GM19467 (cell line): Measurements from ENCODE around the gene MCF2L.
A peak's percentile ranks its signal among the peaks of the same experiment; 100 is the strongest.

Experiments
- ATAC-seq: cut with Tn5 transposase; IDR thresholded peaks from one replicate; pipeline ENCODE4 v1.9.1; 2021; ENCODE audit warnings: mild to moderate bottlenecking, moderate library complexity; ENCODE audit not compliant: unreplicated experiment

Gene MCF2L

DNA sequence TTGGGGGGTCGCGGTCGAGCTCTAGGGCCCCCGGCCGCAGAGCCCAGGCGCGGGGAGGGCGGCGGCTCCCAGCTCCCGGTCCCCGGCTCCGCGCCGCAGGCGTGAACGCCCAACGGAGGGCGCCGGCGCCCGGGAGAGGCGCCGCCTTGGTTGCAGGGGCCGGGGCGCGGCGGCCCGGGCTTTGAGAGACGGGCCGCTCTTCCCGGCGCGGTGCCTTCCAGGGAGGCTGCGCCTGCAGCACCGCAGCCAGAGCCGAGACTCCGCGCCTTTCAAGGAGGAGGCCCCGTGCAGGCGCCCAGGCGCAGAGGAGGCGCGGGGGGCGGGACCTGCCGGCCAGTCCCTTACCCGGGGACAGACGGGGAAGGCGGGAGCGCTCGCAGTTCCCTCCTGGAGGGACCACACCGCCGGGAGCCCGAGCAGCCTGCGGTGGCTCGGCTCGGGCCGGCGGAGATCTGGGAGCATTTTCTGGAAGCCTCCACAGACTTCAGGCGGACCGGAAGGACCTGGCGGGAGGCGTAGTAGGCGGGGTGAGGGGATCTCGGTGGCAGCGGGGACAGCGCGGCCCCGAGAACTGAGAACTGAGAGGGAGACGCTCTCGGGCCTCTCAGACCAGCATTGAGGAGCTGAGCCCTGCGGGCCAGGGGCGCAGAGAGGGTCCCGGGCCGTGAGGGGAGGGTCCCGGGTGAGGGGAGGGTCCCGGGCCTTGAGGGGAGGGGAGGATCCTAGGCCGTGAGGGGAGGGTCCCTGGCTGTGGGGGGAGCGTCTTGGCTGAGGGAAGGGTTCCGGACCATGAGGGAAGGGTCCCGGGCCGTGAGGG, 25.5 kb upstream of the MCF2L start:
- peak; percentile 41 for ATAC-seq

DNA sequence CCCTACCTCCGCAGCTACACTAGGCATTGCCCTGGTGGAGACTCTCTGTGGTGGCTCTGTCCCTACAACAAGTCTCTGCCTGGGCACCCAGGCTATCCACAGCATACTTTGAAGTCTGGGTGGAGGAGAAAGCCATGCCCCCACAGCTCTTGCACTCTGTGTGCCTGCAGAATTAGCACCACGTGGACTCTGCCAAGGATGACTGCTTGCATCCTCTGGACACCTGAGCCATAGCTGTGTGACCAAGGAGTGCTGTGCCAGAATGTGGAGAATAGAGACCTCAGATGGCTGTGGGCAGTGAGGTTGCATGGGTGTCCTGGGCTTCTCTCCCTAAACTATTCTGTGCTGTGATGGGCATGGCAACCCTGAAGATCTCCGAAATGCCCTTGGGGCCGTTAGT, 21.2 kb upstream of the MCF2L start:
- no peak for ATAC-seq

DNA sequence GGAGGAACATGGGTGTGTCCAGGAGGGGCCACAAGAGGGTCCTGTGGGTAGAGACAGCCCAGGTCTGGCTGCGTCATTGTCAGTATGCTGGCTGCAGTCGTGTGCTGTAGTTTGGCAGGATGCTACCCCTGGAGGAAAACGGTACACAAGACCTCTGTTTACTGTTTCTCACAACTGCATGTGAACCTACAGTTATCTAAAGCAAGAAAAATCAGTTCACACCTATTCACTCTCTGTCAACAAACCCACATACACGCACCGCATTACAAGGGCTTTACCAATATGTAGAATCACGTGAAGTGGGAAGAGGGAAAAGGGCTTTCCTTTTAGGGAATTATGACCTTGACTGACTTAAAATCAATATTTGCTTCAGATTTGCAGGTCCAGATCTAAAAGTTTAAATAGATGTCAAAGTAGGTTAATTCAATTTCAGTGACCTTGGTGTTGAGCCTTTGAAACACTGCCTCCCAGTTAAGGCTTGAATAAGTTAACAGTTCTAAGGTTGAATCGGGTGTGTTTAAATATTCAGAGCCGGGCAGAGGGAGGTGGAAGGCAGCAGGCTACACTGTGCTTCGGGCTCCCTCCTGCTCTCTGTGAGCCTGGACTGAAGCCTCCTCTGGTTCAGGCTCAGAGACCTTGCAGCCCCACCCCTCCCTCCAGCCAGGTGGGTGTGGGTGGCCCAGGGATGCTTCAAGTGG, 17.2 kb upstream of the MCF2L start:
- no peak for ATAC-seq

DNA sequence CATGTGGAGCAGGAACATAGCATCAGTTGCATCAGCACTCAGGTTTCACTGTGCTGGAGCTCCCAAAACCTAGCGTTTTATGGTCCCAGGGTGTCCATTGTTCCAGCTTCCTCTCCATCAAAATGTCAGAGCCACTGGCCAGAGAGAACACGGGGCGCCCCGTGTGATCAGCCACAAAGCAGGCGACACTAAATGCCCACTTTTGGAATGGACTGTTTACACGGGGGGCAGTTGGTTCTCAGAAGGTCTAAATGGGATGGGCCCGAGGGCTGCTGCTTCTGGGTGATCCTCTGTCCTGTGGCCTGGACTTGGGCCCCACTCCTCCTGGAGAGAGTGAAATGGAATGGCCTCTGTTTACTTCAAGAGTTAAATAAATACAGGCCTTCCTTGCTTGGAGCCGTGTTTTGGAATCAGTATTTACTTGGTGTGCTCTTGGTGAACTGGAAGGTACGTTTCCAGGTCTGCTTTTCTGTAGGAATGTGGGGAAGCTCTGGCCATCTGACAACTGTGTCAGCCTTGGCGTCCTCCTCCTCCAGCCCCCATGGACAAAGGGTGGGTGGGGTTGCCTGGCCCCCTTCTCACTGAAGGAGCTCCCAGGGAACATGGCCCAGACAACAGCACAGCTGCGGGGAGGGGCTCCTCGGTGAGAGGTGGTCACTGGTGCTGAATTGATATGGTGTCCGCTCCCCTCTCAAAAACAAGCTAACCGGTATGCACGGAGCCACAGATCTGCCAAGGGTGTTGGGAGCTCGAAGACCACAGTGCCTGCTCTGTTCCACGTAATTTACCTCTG, 16.1 kb upstream of the MCF2L start:
- no peak for ATAC-seq

DNA sequence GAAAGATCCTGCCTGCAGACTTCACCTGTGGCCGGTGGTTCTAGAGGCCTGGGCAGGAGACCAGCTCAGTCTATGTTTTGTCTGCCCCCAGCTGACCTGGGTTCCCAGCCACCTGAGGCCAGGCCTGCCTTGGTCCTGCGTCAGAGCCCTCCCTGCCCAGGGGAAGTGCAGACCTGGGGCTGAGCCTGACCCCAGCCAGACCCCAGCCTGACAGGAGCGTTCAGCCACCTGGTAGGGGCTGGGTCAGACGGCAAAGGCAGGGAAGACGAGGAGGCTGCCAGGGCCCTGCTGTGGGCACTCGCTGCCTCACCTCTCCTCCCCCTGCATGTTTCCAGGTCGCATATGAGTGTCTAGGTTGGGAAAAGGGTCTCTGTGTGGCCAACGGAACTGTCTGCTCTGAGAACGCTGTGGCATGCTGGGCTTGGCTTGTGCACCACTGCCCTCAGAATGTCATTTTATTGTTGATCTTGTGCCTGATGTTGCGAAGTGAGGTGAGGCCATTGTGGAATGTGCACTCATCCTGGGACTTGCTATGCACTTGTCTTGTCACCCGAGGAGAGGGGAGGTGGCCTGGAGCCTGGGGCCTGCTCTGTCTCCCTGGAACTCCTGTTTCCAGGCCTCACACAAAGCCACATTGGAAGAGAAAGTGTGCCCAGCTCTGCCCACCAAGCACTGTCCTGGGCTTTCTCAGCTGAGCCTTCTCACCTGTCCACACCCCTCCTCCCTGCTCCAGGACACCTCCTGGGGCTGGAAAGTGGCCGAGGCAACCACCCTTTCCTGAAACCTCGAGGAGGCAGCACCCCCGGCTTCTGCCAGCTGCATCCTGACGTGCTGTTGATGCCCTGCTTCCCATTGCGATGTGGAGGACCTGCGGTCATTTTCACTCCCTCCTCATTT, 15.2 kb upstream of the MCF2L start:
- no peak for ATAC-seq

DNA sequence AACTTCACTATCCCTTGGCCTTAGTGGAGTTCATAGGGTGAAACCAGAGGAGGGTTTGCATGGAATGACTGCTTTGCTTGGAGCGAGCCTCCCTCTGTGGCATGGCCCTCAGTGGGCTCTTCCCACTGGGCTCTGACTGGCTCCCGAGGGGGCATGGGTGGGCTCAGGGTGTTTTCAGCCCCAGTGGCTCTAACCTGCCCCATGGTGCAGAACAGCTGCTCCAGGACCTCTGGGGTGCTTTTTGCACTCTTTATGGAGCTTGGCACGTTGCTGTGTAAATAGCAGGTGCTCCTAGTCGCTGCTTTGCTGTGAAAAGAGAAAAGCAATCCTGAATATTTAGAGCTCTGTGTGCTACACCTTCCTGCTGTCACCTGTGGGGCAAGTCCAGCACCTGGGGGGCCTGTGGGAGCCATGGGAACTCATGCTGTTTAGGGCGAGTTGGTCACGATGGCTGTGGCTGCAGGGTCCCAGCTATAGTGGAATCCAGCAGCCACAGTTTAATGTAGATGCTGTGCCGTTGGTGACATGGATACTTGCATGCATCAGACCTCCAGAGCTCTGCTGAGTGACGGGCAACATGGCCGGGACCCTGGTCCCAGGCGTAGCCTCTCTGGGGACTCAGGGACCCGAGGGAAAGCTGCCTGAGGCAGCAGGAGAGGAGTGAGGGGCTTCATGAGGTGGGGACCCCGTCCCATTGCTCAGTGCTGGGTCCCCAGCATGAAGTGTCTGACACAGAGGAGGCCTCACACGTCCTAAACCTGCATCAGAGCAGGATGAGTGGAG, 14.3 kb upstream of the MCF2L start:
- no peak for ATAC-seq

DNA sequence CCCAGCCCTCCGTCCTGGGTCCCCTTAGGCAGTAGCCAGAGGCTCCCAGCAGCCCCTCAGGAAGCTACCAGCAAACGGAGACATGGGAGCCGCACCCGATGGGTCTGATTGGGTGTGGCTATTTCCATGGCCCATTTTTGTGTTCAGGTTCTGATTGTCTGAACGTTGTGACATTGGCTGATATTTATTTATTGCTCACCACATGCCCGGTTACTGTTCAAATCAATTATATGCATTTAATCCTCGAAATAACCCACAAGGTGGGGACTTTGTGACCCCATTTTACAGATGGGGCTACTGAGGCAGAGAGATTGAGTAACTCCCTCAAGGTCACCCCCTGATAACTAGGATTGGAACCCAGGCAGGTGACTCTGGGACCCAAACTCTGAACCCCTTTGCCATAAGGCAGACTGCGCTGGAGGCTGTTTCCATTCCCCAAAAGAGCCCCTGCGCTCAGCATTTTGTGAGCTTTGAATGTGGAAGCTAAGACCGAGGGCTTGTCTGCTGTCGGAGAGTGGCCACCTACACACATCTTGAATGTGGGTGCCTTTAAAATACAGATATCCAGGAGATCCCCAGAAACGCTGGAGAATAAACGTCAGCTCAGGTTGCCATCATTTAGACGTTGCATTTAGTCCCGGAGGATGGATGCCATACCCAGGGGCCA, 13.6 kb upstream of the MCF2L start:
- ATAC-seq = no peak

DNA sequence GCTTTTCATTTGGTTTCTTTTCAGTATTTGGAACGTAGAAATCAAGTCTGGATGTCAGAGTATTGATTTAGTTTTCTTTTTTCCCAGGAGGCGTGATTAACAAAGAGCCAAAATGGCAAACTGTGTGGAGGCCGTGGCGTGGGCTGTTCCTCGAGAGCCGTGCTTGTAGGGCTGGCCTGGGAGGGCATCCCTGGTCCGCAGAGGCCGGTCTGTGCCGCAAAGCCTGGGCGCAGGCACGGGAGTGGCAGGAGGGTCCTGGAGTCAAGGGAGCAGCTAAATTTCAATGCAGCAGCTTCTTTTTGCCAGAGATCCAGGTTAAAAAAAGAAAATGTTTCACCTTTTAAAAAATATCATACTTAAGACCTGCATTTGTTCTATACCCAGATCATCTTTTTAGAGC, 13.1 kb upstream of the MCF2L start:
- ATAC-seq = no peak

DNA sequence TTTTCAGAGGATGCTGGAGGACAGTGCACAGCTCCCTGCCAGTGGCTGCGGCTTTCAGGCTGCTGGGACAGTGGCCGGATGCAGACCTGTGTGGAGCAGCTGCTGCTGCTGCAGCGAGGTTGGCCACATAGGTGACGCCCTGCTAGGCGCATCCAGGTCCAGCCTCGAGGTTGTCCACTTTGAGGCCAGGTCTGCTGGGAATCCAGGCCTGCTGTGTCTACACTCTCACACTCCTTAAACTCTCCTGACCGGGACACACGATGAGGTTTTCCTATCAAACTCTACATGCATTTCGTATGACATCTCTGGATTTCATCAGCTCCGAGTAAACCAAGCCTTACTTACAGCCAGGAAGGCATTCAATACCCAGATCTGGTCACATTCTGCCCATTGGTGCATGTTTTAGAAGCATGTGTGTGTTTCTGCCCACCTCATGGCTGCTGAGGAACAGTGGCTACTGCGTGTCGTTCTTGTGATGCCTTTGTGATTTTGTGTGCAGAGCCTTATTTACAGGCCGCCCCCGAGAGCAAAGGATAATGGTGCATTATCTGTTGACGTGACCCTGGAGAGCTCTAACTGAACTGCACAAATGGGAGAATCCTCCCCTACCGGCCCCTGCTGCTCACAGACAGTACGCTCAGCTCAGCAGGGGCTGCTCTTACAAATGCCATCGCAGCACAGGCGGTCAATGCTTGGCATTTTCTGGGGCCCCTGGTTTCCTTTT, 12.3 kb upstream of the MCF2L start:
- no peak for ATAC-seq

DNA sequence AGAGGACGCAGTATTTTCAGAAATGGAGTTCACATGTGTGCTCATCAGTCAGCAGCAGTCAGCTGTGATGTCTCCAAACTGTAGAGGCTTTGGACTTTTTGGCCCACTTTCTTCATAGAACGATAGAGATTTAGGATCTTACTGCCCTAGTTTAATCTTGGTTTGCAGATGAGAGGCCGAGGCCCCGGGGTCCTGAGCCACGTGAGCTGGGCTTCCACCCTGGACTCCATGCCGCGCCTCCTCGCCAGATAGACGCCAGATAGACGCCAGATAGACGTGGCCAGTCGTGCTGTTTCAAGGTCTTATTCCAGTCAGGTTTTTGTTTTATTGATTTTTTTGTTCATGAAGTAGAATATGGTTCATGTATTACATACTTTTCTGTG, 11.7 kb upstream of the MCF2L start:
- no peak for ATAC-seq

DNA sequence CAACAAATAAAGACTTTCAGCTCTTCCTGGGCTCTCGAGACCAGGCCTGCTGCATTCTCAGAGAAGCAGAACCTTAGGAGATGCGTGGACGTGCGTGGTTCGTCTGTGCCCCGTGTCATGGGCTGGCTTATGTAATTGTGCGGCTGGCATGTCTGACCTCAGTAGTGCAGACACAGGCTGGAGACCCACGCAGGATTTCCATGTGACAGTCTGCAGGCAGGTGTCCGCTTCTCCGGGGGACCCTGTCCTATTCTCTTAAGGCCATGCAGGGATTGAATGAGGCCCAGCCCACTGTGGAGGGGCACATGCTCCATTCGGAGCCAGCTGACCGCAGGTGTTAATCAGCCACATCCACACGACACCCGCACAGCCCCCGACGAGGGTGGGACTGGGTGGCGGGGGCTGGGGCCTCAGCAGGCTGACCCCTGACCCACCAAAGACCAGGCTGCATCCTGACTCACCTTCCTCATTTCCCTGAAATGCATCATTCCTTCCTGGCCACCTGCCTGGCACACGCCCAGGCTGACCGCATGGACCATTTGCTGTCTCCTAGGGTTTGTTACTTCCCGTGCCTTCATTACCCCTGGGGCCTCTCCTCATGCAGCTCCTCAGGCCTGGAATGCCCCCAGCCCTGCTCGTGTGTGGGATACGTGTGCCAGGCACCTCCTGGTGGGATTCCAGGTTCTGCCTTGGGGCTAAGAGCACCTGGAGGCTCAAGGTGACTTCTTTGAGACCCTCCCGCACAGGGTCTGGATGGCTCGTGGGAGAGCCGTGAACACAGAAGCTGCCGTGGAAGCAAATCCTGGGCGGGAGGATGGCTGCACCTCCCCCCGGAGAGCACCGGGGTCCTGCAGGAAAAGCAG, 10.7 kb upstream of the MCF2L start:
- ATAC-seq = no peak

DNA sequence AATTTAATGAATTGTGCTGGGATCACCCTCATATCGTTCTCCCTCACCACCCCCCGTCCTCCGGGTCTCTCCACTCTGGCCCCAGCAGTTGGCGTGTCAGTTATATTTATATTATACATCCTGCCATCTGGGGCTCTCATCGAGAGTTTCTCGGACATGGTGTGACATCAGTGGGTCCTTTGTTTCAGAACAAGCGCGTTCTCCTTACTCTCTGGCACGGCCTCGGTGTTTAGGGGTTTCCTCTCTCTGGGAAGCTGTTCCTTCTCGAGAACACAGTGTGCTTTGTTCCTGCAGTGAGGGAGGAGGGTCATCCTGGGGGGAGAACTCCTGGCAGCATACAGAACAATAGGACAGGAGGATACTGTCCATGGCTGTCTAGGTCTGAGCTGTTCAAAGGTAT, 9.8 kb upstream of the MCF2L start:
- ATAC-seq = no peak

DNA sequence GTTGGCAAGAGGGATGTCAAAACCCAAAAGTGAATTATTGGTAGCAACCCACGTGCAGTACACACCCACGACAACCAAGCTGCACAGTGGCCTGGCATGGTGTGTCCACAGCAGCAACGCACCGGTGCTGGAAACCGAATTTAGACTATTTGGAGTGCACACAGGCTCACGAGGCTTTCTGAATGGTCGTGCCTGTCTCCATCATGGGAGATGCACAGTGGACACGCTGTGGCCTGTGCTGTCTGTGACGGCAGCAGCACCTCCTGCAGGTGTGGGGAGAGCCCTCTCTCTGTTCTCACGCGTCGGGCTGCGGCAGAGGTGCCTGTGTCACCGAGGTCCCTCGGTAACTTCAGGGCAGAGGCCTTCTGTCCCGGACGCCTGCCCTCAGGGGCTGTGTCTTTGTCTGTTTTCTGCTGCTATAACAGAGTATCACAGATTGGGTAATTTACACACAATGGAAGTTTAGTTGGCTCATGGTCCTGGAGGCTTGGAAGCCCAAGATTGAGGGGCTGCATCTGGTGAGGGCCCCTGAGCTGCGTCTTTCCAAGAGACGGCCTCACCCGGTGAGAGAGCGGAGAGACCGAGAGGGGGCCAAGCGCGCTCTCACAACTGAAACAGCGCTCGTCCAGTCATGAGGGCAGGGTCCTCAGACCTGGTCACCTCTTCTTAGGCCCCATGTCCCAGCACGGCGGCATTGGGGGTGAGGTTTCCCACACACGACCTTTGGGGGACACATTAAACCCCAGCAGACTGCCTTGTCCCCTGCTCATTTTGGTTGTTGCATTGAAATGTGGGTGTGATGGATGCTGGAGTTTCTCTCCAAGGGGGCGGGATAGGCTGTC, 9.1 kb upstream of the MCF2L start:
- ATAC-seq = no peak

DNA sequence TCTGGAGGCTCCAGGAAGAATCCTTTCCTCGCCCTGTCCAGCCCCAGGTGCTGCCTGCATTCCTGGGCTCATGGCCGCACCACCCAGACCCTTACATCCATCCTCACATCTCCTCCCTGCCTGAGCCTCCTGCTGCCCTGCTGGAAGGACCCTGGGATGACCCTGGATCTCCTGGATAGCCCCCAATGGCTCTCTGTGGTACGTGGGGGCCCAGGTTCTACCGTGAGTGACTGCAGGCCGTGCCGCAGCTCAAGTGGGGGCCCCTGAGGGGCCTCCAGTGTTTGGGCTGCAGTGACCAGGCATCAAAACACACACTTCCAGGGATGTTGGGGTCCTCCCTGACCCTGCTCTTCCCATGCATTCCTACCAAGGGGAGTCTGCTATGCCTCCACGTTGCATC, 8.3 kb upstream of the MCF2L start:
- no peak for ATAC-seq

DNA sequence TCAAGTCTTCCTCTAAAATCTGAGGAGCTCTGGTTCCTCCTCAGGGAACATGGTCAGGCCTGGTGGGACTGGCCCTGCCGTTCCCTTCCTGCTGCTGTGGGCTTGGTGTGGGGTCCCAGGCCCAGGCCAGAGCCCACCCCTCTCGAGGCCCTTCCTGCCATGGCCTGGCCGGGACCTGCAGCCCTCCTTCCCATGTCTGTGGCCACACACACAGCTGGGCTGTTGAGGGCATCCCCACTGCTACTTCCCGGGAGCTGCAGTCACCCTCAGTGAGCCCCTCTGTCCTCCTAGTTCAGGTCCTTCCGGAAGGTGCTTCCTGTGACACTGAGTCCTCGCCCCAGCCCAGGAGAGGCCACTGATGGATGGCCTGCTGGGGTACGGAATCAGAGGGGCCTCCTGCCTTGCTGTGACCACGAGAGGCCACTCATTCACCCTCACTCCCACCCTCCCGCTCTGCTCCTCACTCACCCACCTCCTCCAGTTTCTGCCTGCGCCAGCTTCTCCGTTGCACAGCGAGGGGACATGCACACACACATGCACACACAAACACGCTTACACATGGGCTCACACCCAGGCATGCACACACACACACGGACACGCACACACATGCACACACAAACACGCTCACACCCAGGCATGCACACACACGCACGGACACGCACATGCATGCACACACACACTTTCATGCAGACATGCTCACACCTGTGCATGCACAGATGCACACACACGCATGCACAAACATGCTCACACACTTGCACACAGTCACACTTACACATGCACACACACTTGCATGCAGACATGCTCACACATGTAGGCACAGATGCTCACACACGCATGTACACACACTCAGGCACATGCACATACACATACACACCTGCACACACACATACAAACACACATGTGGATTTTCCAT, 7.3 kb upstream of the MCF2L start:
- ATAC-seq = no peak

DNA sequence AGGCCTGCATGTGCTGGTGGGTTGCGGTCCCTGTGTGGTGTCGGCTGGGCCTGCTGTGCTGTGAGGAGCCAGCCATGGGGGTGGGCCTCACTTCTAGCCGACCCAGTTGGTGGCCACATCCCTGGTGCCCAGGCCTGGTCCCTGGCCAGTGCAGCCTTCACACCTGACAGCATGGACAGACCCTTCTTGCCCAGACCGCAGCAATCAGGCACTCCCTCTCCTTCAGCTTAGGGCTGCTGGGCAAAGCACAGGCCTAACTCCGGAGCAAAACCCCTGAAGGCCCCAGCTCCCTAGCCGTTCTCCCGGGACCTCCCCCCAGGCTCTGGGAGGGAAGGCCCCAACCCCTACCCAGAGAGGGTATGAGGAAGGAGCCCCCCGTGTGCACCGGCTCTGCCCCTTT, 6.6 kb upstream of the MCF2L start:
- ATAC-seq = no peak
